SK-N-SH treated with all-trans-retinoic acid at 6 μM for 48 hours (cell line): ENCODE data around the gene DAB2IP.

ENCODE experiments used
- ATAC-seq: fragments of 200-7000 bp; cut with Tn5 transposase; 3 replicates; pipeline ENCODE4 v1.9.1; 2020; ENCODE audit warnings: mild to moderate bottlenecking, moderate library complexity
- ARNTL ChIP-seq: fragments of 450-650 bp; formaldehyde crosslinking; IDR thresholded peaks from 2 replicates; pipeline ENCODE4 v1.5.0; 2020; ENCODE audit warnings: low read depth, mild to moderate bottlenecking, moderate library complexity, borderline replicate concordance
- CSDC2 ChIP-seq: fragments of 250-450 bp; sonication (Bioruptor Pico); IDR thresholded peaks from 2 replicates; pipeline ENCODE4 v1.5.0; 2020; ENCODE audit warnings: mild to moderate bottlenecking, moderate library complexity
- ESRRG ChIP-seq: fragments of 250-450 bp; sonication (Bioruptor Pico); IDR thresholded peaks from 2 replicates; pipeline ENCODE4 v1.6.1; 2021; ENCODE audit warnings: mild to moderate bottlenecking
- GLIS3 ChIP-seq: fragments of 250-450 bp; sonication (Bioruptor Pico); IDR thresholded peaks from 2 replicates; pipeline ENCODE4 v1.5.0; 2020; ENCODE audit warnings: mild to moderate bottlenecking, moderate library complexity
- ISL1 ChIP-seq: fragments of 250-450 bp; sonication (Bioruptor Pico); IDR thresholded peaks from 2 replicates; pipeline ENCODE4 v2.1.2; 2022; ENCODE audit warnings: mild to moderate bottlenecking, moderate library complexity
- OSR1 ChIP-seq: fragments of 250-450 bp; sonication (Bioruptor Pico); IDR thresholded peaks from 2 replicates; pipeline ENCODE4 v1.8.0; 2022; ENCODE audit warnings: moderate library complexity, mild to moderate bottlenecking, inconsistent platforms
- PATZ1 ChIP-seq: fragments of 250-450 bp; sonication (Bioruptor Pico); IDR thresholded peaks from 2 replicates; pipeline ENCODE4 v1.8.0; 2020; ENCODE audit warnings: mild to moderate bottlenecking, moderate library complexity, borderline replicate concordance
- POU6F1 ChIP-seq: fragments of 250-450 bp; sonication (Bioruptor Pico); IDR thresholded peaks from 2 replicates; pipeline ENCODE4 v1.8.0; 2021; ENCODE audit warnings: low read depth, mild to moderate bottlenecking, moderate library complexity, borderline replicate concordance
- ZC3H10 ChIP-seq: fragments of 250-450 bp; sonication (Bioruptor Pico); IDR thresholded peaks from 2 replicates; pipeline ENCODE4 v1.5.1; 2021; ENCODE audit warnings: mild to moderate bottlenecking, moderate library complexity
- ZNF70 ChIP-seq: fragments of 450-650 bp; formaldehyde crosslinking; IDR thresholded peaks from 2 replicates; pipeline ENCODE4 v1.5.0; 2020; ENCODE audit warnings: mild to moderate bottlenecking, moderate library complexity
- TF ChIP-seq, protein P1 (sequence below): fragments of 250-450 bp; sonication (Bioruptor Pico); IDR thresholded peaks from 2 replicates; pipeline ENCODE4 v1.5.1; 2020; ENCODE audit warnings: low read depth, mild to moderate bottlenecking, moderate library complexity
- TF ChIP-seq, protein P2 (sequence below): fragments of 250-450 bp; sonication (Bioruptor Pico); IDR thresholded peaks from 2 replicates; pipeline ENCODE4 v1.5.1; 2021; ENCODE audit warnings: mild to moderate bottlenecking, moderate library complexity
- TF ChIP-seq, protein P3 (sequence below): fragments of 250-450 bp; sonication (Bioruptor Pico); IDR thresholded peaks from 2 replicates; pipeline ENCODE4 v1.5.0; 2020; ENCODE audit warnings: mild to moderate bottlenecking, moderate library complexity

The DAB2IP gene

GRCh38 chr9:121773954-121774714 is 122.7 kb downstream of the DAB2IP start:
- TF ChIP-seq, protein P1, sequence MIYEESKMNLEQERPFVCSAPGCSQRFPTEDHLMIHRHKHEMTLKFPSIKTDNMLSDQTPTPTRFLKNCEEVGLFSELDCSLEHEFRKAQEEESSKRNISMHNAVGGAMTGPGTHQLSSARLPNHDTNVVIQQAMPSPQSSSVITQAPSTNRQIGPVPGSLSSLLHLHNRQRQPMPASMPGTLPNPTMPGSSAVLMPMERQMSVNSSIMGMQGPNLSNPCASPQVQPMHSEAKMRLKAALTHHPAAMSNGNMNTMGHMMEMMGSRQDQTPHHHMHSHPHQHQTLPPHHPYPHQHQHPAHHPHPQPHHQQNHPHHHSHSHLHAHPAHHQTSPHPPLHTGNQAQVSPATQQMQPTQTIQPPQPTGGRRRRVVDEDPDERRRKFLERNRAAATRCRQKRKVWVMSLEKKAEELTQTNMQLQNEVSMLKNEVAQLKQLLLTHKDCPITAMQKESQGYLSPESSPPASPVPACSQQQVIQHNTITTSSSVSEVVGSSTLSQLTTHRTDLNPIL (CRISPR knock-in tag), result no peak
- ATAC-seq, result no peak

DNA sequence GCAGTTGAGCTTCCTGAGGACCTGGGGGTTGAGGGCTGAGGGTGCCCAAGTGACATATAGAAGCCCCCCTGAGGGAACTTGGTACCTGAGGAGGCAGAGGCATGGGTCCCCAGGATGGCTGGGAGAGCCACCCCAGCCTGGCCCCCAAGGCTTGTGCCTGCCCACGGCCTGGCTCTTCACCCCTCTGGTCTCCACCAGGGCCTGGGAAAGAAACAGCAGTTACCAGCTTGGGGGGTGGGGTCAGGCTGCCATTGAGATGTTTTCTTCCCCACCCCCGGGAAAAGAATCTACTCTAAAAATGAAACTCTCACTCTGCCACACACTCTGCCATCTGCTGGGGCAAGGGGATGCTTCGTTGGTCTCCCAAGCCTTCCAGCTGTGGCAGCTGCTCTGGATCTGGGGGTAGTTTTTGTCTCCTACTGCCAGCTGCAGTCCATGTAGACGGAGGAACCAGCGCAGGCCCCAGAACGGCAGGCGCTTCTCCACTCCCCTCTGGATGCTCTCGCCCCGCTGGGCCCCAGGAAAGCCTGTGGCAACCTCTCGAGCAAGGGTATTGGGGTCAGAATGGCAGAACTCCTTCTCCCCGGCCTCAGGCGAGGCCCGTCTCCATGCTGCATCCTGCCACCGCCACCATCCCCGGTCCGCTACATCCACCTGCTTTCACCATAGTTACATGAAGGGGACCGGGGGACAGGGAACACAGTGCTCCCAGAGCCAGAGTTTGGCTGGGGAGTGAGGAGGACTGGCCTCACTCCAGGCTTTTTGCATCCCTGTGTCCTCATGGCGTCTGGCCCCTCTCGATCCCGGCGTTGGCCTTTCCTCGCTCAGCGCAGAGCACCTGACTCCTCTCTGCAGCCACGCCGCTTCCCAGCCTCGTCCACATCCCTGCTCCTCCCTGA is 123.5 kb downstream of the DAB2IP start:
- no peak for ATAC-seq

GRCh38 chr9:121776001-121776738 is 124.7 kb downstream of the DAB2IP start:
- TF ChIP-seq, protein P2, sequence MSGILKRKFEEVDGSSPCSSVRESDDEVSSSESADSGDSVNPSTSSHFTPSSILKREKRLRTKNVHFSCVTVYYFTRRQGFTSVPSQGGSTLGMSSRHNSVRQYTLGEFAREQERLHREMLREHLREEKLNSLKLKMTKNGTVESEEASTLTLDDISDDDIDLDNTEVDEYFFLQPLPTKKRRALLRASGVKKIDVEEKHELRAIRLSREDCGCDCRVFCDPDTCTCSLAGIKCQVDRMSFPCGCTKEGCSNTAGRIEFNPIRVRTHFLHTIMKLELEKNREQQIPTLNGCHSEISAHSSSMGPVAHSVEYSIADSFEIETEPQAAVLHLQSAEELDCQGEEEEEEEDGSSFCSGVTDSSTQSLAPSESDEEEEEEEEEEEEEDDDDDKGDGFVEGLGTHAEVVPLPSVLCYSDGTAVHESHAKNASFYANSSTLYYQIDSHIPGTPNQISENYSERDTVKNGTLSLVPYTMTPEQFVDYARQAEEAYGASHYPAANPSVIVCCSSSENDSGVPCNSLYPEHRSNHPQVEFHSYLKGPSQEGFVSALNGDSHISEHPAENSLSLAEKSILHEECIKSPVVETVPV, result no peak
- TF ChIP-seq GLIS3 (CRISPR knock-in tag), result no peak
- no peak for TF ChIP-seq PATZ1 (CRISPR knock-in tag)
- TF ChIP-seq, protein P3, sequence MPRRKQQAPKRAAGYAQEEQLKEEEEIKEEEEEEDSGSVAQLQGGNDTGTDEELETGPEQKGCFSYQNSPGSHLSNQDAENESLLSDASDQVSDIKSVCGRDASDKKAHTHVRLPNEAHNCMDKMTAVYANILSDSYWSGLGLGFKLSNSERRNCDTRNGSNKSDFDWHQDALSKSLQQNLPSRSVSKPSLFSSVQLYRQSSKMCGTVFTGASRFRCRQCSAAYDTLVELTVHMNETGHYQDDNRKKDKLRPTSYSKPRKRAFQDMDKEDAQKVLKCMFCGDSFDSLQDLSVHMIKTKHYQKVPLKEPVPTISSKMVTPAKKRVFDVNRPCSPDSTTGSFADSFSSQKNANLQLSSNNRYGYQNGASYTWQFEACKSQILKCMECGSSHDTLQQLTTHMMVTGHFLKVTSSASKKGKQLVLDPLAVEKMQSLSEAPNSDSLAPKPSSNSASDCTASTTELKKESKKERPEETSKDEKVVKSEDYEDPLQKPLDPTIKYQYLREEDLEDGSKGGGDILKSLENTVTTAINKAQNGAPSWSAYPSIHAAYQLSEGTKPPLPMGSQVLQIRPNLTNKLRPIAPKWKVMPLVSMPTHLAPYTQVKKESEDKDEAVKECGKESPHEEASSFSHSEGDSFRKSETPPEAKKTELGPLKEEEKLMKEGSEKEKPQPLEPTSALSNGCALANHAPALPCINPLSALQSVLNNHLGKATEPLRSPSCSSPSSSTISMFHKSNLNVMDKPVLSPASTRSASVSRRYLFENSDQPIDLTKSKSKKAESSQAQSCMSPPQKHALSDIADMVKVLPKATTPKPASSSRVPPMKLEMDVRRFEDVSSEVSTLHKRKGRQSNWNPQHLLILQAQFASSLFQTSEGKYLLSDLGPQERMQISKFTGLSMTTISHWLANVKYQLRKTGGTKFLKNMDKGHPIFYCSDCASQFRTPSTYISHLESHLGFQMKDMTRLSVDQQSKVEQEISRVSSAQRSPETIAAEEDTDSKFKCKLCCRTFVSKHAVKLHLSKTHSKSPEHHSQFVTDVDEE (CRISPR knock-in tag), result no peak
- no peak for TF ChIP-seq ARNTL (CRISPR knock-in tag)
- no peak for TF ChIP-seq CSDC2
- TF ChIP-seq, protein P1 (CRISPR knock-in tag), result no peak
- TF ChIP-seq POU6F1 (CRISPR knock-in tag), result no peak
- TF ChIP-seq ZNF70 (CRISPR knock-in tag), result no peak
- ATAC-seq, result no peak

More for the DNA sequence above, 123.5 kb downstream of the DAB2IP start:
- TF ChIP-seq ISL1 (no peak), OSR1 (no peak), PATZ1 (CRISPR knock-in tag) (no peak), ESRRG (CRISPR knock-in tag) (no peak), ZNF70 (CRISPR knock-in tag) (no peak), ZC3H10 (no peak)
- TF ChIP-seq, protein P2, result no peak
- TF ChIP-seq, protein P1 (CRISPR knock-in tag), result no peak
